CD4-positive, alpha-beta memory T cell (primary cell): Measurements from ENCODE around the gene CELF5. TPM values are rescaled to one million over a fixed set of nuclear protein-coding genes. Genes with fewer than 3 reads are reported as not detected.

Source experiments
- CTCF ChIA-PET: fragments of 350-600 bp; sonication (Branson Sonifier 250); formaldehyde crosslinking; loops from one replicate; lab custom pipeline; 2021; ENCODE audit warnings: inconsistent platforms; ENCODE audit not compliant: partially characterized antibody; lab: Charles Lee
- POLR2A ChIA-PET: fragments of 350-600 bp; sonication (Branson Sonifier 250); formaldehyde crosslinking; loops from one replicate; lab custom pipeline; 2021; ENCODE audit not compliant: partially characterized antibody; lab: Charles Lee
- DNase-seq, 5 donors: peaks; one replicate each; pipeline versions ENCODE4 v3.0.0 to v3.0.0-alpha.2; 2020 to 2022; ENCODE audit warnings: mixed read lengths in 1 of 5
- H3K27ac ChIP-seq: one replicate; pipeline ENCODE4 v1.7.0; 2013; ENCODE audit warnings: low read depth, low read length
- H3K27me3 ChIP-seq: 2 replicates; pipeline ENCODE4 v1.7.0; 2013; ENCODE audit warnings: mild to moderate bottlenecking, low read length, moderate library complexity; ENCODE audit not compliant: insufficient read depth
- H3K36me3 ChIP-seq: 2 replicates; pipeline ENCODE4 v1.7.0; 2013; ENCODE audit warnings: mild to moderate bottlenecking, low read length, moderate library complexity; ENCODE audit not compliant: insufficient read depth
- H3K4me1 ChIP-seq: 2 replicates; pipeline ENCODE4 v1.7.0; 2013; ENCODE audit warnings: mild to moderate bottlenecking, low read length, moderate library complexity; ENCODE audit not compliant: insufficient read depth
- H3K4me3 ChIP-seq, 2 donors: one replicate each; pipeline ENCODE4 v1.7.0; 2013; ENCODE audit warnings: low read length in 2 of 2, mild to moderate bottlenecking in 1 of 2
- H3K9me3 ChIP-seq, 2 donors: one replicate each; pipeline ENCODE4 v1.7.0; 2013; ENCODE audit warnings: low read length in 2 of 2, control low read depth in 1 of 2; ENCODE audit not compliant: control insufficient read depth in 1 of 2
- H3K27ac Mint-ChIP-seq, 7 donors: one replicate each; pipeline ENCODE4 v1.8.0; 2020 to 2021; ENCODE audit warnings: mixed read lengths in 7 of 7, mild to moderate bottlenecking in 6 of 7, inconsistent platforms in 3 of 7, moderate library complexity in 3 of 7
- H3K27me3 Mint-ChIP-seq, 2 donors: one replicate each; pipeline ENCODE4 v1.8.0; 2020 to 2021; ENCODE audit warnings: mixed read lengths in 2 of 2
- H3K36me3 Mint-ChIP-seq, 2 donors: one replicate each; pipeline ENCODE4 v1.8.0; 2020 to 2021; ENCODE audit warnings: mixed read lengths in 2 of 2, inconsistent platforms in 1 of 2, mild to moderate bottlenecking in 1 of 2
- H3K4me1 Mint-ChIP-seq, 4 donors: one replicate each; pipeline ENCODE4 v1.8.0; 2020 to 2021; ENCODE audit warnings: mixed read lengths in 4 of 4, mild to moderate bottlenecking in 1 of 4
- H3K4me3 Mint-ChIP-seq, 8 donors: one replicate each; pipeline ENCODE4 v1.8.0; 2020 to 2021; ENCODE audit warnings: mixed read lengths in 8 of 8, mild to moderate bottlenecking in 7 of 8, moderate library complexity in 6 of 8, inconsistent platforms in 3 of 8
- H3K9me3 Mint-ChIP-seq, 8 donors: one replicate each; pipeline ENCODE4 v1.8.0; 2020 to 2021; ENCODE audit warnings: mixed read lengths in 8 of 8, mild to moderate bottlenecking in 5 of 8, inconsistent platforms in 3 of 8, moderate library complexity in 1 of 8
- intact Hi-C: fragments of 100-400 bp; cut with micrococcal nuclease; formaldehyde crosslinking; loops from one replicate; pipeline ENCODE4 v1.15.1; 2023
- polyA plus RNA-seq, 2 donors: library from polyadenylated mRNA; unstranded; fragments of 300-500 nt; fragmentation: Illumina TruSeq; gene quantifications; one replicate each; pipeline ENCODE4 v1.2.3, GENCODE V29; 2021
- total RNA-seq, 2 experiments: library from RNA; stranded (reverse); gene quantifications; one replicate each; pipeline ENCODE4 v1.2.3, GENCODE V29; 2021

Gene CELF5
- total and polyA plus RNA-seq, 4 experiments from 2014 or later: 0.32 to 0.64 (median 0.44) TPM; not detected in 1

- intact Hi-C loops: no loop called here
- Histone ChIP-seq H3K27ac (no peak overlapping the region), H3K9me3 (no peaks in the 10 kb centered on the region), H3K36me3 (no peaks in the 10 kb centered on the region), H3K27me3 (peaks cover 15% of the 10 kb centered on the region), H3K4me1 (no peaks in the 10 kb centered on the region), H3K4me3 (no peak overlapping the region)
- peaks cover 0 to 2% (median 0%) of the 10 kb centered on the region in 8 donors for H3K9me3 Mint-ChIP-seq
- H3K27me3 Mint-ChIP-seq: peaks cover 25 to 28% of the 10 kb centered on the region in 2 donors
- CTCF ChIA-PET: no interaction called here
- POLR2A ChIA-PET: no interaction called here
- DNase-seq: no peak
- H3K27ac Mint-ChIP-seq: no peak overlapping the region
- H3K4me3 Mint-ChIP-seq: no peak overlapping the region
- H3K36me3 Mint-ChIP-seq: peaks cover 0 to 3% of the 10 kb centered on the region in 2 donors
- H3K4me1 Mint-ChIP-seq: peaks cover 0 to 4% (median 0%) of the 10 kb centered on the region in 4 donors
These were observed 43.9 kb downstream of the CELF5 start for GRCh38 chr19:3268326-3268725.

DNA sequence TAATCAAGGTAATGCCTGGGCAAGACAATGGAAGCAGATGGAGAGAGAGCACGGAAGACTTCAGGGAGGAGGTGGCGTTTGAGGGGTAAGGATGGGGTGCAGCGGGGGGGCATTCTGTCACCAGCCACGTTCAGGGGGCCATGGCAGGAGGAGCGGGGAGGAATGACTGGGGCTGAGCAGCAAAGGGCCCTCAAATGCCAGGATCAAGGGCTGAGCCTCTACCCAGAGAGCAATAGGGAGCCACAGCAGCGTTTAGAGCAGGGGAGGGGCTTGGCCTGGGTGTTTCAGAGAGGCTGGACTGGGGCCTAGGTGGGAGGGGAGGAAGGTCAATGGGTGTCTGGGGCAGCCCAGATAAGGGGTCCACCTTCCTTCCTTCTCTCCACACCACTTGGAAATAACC lies 44.3 kb downstream of the CELF5 start:
- no peaks in the 10 kb centered on the region for H3K36me3 ChIP-seq
- Mint-ChIP-seq H3K36me3 (peaks cover 0 to 3% of the 10 kb centered on the region in 2 donors), H3K4me3 (no peak overlapping the region), H3K9me3 (peaks cover 0 to 2% (median 0%) of the 10 kb centered on the region in 8 donors), H3K4me1 (peaks cover 0 to 4% (median 0%) of the 10 kb centered on the region in 4 donors), H3K27me3 (peaks cover 26 to 28% of the 10 kb centered on the region in 2 donors), H3K27ac (no peak overlapping the region)
- H3K27me3 ChIP-seq: peaks cover 15% of the 10 kb centered on the region
- intact Hi-C loops: no loop called here
- no peak for DNase-seq
- ChIA-PET CTCF (no interaction called here), POLR2A (no interaction called here)
- no peak overlapping the region for H3K27ac ChIP-seq
- H3K4me3 ChIP-seq: no peak overlapping the region
- no peaks in the 10 kb centered on the region for H3K9me3 ChIP-seq
- H3K4me1 ChIP-seq: no peaks in the 10 kb centered on the region

DNA sequence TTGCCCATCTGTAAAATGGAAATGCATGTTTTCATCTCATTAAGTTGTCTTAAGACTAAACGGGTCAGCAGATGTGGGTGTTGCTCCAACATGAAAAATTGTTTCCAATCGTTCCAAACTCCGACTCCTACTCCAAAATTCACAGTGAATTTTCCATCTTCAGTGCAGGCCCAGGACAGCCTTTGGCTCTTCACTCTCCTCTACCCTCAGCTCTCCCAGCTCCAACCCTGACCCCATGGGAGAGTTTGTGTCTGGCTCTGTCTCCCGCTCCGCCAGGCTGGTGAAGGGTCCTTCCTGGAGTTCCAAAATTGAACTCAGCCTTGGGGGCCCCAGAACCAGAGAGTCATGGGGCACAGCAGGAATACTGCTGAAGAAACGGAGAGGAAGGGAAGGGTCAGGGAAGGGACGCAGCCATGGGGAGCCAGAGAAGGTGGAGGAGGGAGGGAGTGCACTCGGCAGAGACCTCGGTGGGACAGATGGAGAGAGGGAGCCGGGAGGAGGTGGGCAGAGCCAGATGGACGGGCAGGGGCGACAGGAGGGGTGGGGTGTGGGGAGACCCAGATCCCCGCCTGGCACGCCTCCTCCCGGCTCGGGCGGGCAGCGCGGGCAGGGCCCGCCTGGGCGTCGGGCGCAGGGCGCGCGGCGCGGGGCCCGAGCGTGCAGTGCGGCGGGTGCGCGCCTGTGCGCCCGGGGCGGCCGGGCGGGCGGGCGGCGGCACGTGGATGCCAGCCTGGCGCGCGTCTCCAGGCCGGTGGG lies 45.6 kb downstream of the CELF5 start:
- peaks cover 28% of the 10 kb centered on the region in 2 donors for H3K27me3 Mint-ChIP-seq
- H3K4me3 ChIP-seq: no peak overlapping the region
- ChIA-PET CTCF (no interaction called here), POLR2A (no interaction called here)
- peaks cover 0 to 3% of the 10 kb centered on the region in 2 donors for H3K36me3 Mint-ChIP-seq
- H3K4me1 Mint-ChIP-seq: peaks cover 3 to 14% (median 7%) of the 10 kb centered on the region in 4 donors
- H3K4me1 ChIP-seq: peaks cover 6% of the 10 kb centered on the region
- H3K27ac Mint-ChIP-seq: peak overlapping the region in 1 of 7 donors; percentile 48
- H3K36me3 ChIP-seq: no peaks in the 10 kb centered on the region
- H3K4me3 Mint-ChIP-seq: no peak overlapping the region
- H3K27ac ChIP-seq: no peak overlapping the region
- intact Hi-C loops: no loop called here
- no peaks in the 10 kb centered on the region for H3K9me3 ChIP-seq
- H3K27me3 ChIP-seq: peaks cover 15% of the 10 kb centered on the region
- DNase-seq: no peak
- H3K9me3 Mint-ChIP-seq: peaks cover 0 to 4% (median 0%) of the 10 kb centered on the region in 8 donors

DNA sequence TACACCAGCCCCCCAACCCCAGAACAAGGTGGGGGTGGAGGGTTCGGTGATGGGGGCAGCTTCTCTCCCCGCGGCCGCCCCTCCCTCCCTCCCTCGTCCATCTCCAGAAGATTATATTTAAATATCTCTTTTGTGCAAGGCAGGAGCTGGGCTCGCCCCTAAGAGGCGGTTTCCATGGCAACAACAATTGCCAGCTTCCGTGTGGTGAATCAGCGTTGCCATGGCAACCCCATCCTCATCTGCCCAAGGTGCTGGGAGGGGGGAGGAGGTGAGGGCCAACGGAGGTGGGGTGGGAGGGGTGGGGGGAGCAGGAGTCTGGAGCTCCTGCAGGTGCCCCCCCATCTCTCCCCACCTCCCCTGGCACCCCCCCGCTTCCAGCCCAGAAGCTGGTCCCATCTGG lies 46.4 kb downstream of the CELF5 start:
- Histone ChIP-seq H3K4me3 (no peak overlapping the region), H3K36me3 (no peaks in the 10 kb centered on the region), H3K4me1 (peaks cover 9% of the 10 kb centered on the region), H3K27me3 (peaks cover 15% of the 10 kb centered on the region), H3K9me3 (no peaks in the 10 kb centered on the region), H3K27ac (no peak overlapping the region)
- peaks cover 0 to 3% of the 10 kb centered on the region in 2 donors for H3K36me3 Mint-ChIP-seq
- DNase-seq: peak in 4 of 5 donors; percentile 30 to 73 (median 46)
- CTCF ChIA-PET: no interaction called here
- H3K4me1 Mint-ChIP-seq: peaks cover 5 to 18% (median 12%) of the 10 kb centered on the region in 4 donors
- H3K9me3 Mint-ChIP-seq: peaks cover 0 to 4% (median 0%) of the 10 kb centered on the region in 8 donors
- H3K4me3 Mint-ChIP-seq: no peak overlapping the region
- intact Hi-C loops: no loop called here
- POLR2A ChIA-PET: no interaction called here
- no peak overlapping the region for H3K27ac Mint-ChIP-seq
- peaks cover 28% of the 10 kb centered on the region in 2 donors for H3K27me3 Mint-ChIP-seq

- Mint-ChIP-seq H3K4me1 (peaks cover 7 to 24% (median 14%) of the 10 kb centered on the region in 4 donors), H3K36me3 (peaks cover 0 to 3% of the 10 kb centered on the region in 2 donors), H3K27me3 (peaks cover 24 to 28% of the 10 kb centered on the region in 2 donors), H3K9me3 (peaks cover 0 to 4% (median 0%) of the 10 kb centered on the region in 8 donors), H3K4me3 (no peak overlapping the region), H3K27ac (no peak overlapping the region)
- intact Hi-C loops: no loop called here
- no peak overlapping the region for H3K27ac ChIP-seq
- H3K4me3 ChIP-seq: no peak overlapping the region
- H3K4me1 ChIP-seq: peaks cover 15% of the 10 kb centered on the region
- no peaks in the 10 kb centered on the region for H3K36me3 ChIP-seq
- no peak for DNase-seq
- ChIA-PET POLR2A (no interaction called here), CTCF (interaction anchor here (1.1 kb wide), 1 partner anchor 32 kb away, joined by 3 read pairs; no protein-coding TSS in a partner anchor)
- no peaks in the 10 kb centered on the region for H3K9me3 ChIP-seq
- H3K27me3 ChIP-seq: peaks cover 15% of the 10 kb centered on the region
These were observed 48.0 kb downstream of the CELF5 start for GRCh38 chr19:3272401-3272931.

DNA sequence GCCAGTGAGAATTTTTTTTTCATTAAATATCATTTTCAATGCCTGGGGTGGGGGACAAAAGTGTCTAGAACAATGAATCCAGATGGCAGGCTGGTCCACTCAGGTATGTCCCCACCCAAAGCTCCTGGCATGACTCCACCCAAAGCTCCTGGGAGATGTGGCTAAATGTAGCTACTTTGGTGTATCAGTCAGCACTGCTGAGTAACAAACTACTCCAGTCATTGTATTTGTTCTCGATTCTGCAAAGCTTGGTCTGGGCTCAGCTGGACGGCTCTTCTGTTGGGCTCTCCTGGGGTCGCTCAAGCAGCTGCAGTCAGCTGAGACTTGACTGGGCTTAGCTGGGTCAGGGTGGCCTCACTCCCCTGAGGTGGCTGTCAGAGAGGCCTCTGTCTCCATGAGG lies 48.5 kb downstream of the CELF5 start:
- H3K4me1 Mint-ChIP-seq: peaks cover 7 to 26% (median 16%) of the 10 kb centered on the region in 4 donors
- H3K27ac Mint-ChIP-seq: no peak overlapping the region
- H3K36me3 Mint-ChIP-seq: peaks cover 0 to 3% of the 10 kb centered on the region in 2 donors
- peaks cover 24 to 25% of the 10 kb centered on the region in 2 donors for H3K27me3 Mint-ChIP-seq
- CTCF ChIA-PET: interaction anchor here (1.1 kb wide), 1 partner anchor 32 kb away, joined by 3 read pairs; no protein-coding TSS in a partner anchor
- peaks cover 0 to 4% (median 0%) of the 10 kb centered on the region in 8 donors for H3K9me3 Mint-ChIP-seq
- H3K4me3 Mint-ChIP-seq: no peak overlapping the region
- no peaks in the 10 kb centered on the region for H3K9me3 ChIP-seq
- no peak overlapping the region for H3K4me3 ChIP-seq
- H3K4me1 ChIP-seq: peaks cover 15% of the 10 kb centered on the region
- intact Hi-C loops: no loop called here
- DNase-seq: no peak
- H3K27ac ChIP-seq: no peak overlapping the region
- peaks cover 15% of the 10 kb centered on the region for H3K27me3 ChIP-seq
- no peaks in the 10 kb centered on the region for H3K36me3 ChIP-seq
- POLR2A ChIA-PET: no interaction called here
